NCI-H345 (cell line): ENCODE results near the gene FEZF2.
A peak's percentile ranks its signal among the peaks of the same experiment; 100 is the strongest.

Source experiments
- DNase-seq: peaks from one replicate; lab custom pipeline; 2025; lab: John Stamatoyannopoulos, UW

FEZF2 gene

GRCh38 chr3:62372621-62373041 lies 719 bp downstream of the FEZF2 start:
- DNase-seq = no peak

- no peak for DNase-seq
Measured at GRCh38 chr3:62371720-62372591, 1.4 kb downstream of the FEZF2 start.

- no peak for DNase-seq
Measured at GRCh38 chr3:62370858-62371719, 2.3 kb downstream of the FEZF2 start.

- no peak for DNase-seq
Measured at GRCh38 chr3:62370112-62370857, 3.1 kb downstream of the FEZF2 start.

GRCh38 chr3:62369476-62369743 lies 3.9 kb downstream of the FEZF2 start:
- DNase-seq = no peak

GRCh38 chr3:62368705-62369475 lies 4.5 kb downstream of the FEZF2 start:
- DNase-seq = no peak

GRCh38 chr3:62368290-62368704 lies 5.1 kb downstream of the FEZF2 start:
- no peak for DNase-seq

GRCh38 chr3:62367763-62368195 lies 5.6 kb downstream of the FEZF2 start:
- DNase-seq = no peak

- no peak for DNase-seq
Measured at GRCh38 chr3:62366126-62366484, 7.2 kb downstream of the FEZF2 start.

GRCh38 chr3:62365391-62366125 lies 7.8 kb downstream of the FEZF2 start:
- no peak for DNase-seq

- no peak for DNase-seq
Measured at GRCh38 chr3:62364191-62364590, 9.2 kb downstream of the FEZF2 start.

- DNase-seq = no peak
Measured at GRCh38 chr3:62363275-62363674, 10.1 kb downstream of the FEZF2 start.

GRCh38 chr3:62361824-62362223 lies 11.5 kb downstream of the FEZF2 start:
- DNase-seq = no peak

GRCh38 chr3:62361261-62361660 lies 12.1 kb downstream of the FEZF2 start:
- no peak for DNase-seq

- DNase-seq = no peak
Measured at GRCh38 chr3:62359531-62359930, 13.8 kb downstream of the FEZF2 start.

- no peak for DNase-seq
Measured at GRCh38 chr3:62356356-62356755, 17.0 kb downstream of the FEZF2 start.

GRCh38 chr3:62355703-62356102 lies 17.6 kb downstream of the FEZF2 start:
- no peak for DNase-seq

GRCh38 chr3:62343755-62344154 lies 29.6 kb downstream of the FEZF2 start:
- DNase-seq = no peak

- DNase-seq = no peak
Measured at GRCh38 chr3:62335196-62335595, 38.2 kb downstream of the FEZF2 start.

- DNase-seq = peak; percentile 0
Measured at GRCh38 chr3:62332835-62333244, 40.5 kb downstream of the FEZF2 start.

GRCh38 chr3:62332017-62332416 lies 41.3 kb downstream of the FEZF2 start:
- DNase-seq = no peak
